T-helper 1 cell treated with Interleukin-12 subunit alpha and Interleukin-12 subunit beta and Interleukin-4 antibody, amounts not matched to agents 30 μg/mL and 1 μg/mL, for 36 hours (primary cell): Measurements from ENCODE around the gene CRLF3.

Experiments used
- H3K27ac Mint-ChIP-seq: one replicate; pipeline ENCODE4 v1.8.0; 2021; ENCODE audit warnings: mild to moderate bottlenecking, mixed read lengths
- H3K27me3 Mint-ChIP-seq: one replicate; pipeline ENCODE4 v1.8.0; 2021; ENCODE audit warnings: low read depth, mixed read lengths
- H3K36me3 Mint-ChIP-seq: one replicate; pipeline ENCODE4 v1.8.0; 2021; ENCODE audit warnings: low read depth, mixed read lengths
- H3K4me1 Mint-ChIP-seq: one replicate; pipeline ENCODE4 v1.8.0; 2021; ENCODE audit warnings: low read depth, mixed read lengths
- H3K4me3 Mint-ChIP-seq: one replicate; pipeline ENCODE4 v1.8.0; 2021; ENCODE audit warnings: mild to moderate bottlenecking, moderate library complexity, mixed read lengths
- H3K9me3 Mint-ChIP-seq: one replicate; pipeline ENCODE4 v1.8.0; 2021; ENCODE audit warnings: mixed read lengths

The CRLF3 gene

DNA sequence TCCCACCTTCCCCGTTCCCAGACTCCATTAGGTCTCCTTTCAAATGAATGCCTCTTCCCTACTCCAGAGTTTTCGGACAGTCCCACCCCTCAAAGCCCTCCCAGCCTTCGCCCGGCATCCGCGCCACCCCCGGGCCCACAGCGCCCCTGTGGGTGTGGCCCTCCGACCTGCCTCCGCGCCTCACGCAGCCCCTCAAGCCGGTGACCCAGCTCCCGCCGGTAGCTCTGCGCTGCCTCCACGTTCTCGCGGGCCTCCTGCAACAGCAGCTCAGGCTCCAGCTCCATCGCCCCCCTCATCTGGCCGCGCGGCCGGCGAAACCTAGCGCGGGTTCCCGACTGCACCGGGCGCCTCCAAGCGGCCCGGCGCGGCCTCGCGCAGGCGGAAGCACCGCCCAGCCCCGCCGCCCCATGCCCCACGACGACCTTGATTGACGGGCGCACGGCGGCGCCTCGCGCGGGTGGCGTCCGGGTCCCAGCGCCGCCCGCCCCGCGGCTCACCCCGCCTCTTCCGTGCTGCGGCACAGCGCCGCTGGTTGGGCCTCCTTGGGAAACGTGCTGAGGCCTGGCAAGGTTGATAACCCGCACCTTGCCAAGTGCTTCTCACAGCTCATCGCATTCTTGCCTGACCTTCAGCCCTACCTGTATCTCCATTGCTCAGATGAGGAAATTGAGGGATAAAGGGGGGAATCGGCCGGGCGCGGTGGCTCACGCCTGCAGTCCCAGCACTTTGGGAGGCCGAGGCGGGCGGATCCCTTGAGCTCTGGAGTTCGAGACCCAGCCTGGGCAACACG is at the start of gene CRLF3:
TSS of gene CRLF3 (minus strand) at position 337 of the 790 bp plus-strand sequence. CDS start at position 296, 41 bp downstream.
- Mint-ChIP-seq H3K36me3 (peaks cover 18% of the 10 kb centered on the region), H3K27me3 (no peaks in the 10 kb centered on the region), H3K9me3 (no peaks in the 10 kb centered on the region), H3K4me3 (peak within 1 kb of the TSS; percentile 98), H3K4me1 (peaks cover 37% of the 10 kb centered on the region), H3K27ac (peak within 1 kb of the TSS; percentile 93)

DNA sequence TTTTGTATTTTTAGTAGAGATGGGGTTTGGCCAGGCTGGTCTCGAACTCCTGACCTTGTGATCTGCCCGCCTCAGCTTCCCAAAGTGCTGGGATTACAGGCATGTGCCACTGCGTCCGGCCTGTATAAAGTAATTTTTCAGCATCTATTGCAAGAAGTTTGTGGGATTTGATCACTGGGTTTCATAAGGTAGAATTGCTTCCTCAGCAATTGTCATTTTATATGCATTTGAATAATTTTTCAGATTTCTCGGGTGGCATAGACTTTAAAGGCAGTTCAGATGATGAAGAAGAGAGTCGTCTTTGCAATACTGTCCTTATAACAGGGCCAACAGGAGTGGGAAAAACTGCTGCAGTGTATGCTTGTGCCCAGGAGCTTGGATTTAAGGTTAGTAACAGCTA is 44.5 kb upstream of the CRLF3 start:
- Mint-ChIP-seq H3K9me3 (no peaks in the 10 kb centered on the region), H3K4me1 (no peaks in the 10 kb centered on the region), H3K27ac (no peak overlapping the region), H3K27me3 (no peaks in the 10 kb centered on the region), H3K4me3 (no peak overlapping the region), H3K36me3 (peaks cover 30% of the 10 kb centered on the region)

DNA sequence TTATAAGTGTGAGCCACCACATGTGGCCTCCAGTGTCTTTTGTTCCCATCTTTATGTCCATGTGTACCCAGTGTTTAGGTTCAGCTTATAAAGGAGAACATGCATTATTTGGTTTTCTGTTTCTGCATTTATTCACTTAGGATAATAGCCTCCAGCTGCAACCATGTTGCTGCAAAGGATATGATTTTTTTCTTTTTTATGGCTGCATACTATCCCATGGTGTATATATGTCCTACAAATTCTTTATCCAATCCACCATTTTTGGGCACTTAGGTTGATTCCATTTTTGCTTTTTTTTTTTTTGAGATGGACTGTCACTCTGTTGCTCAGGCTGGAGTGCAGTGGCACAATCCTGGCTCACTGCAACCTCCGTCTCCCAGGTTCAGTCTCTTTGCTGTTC is 40.1 kb upstream of the CRLF3 start:
- Mint-ChIP-seq H3K4me1 (no peaks in the 10 kb centered on the region), H3K9me3 (no peaks in the 10 kb centered on the region), H3K36me3 (peaks cover 29% of the 10 kb centered on the region), H3K27ac (no peak overlapping the region), H3K27me3 (no peaks in the 10 kb centered on the region), H3K4me3 (no peak overlapping the region)

GRCh38 chr17:30858556-30859250 is 34.2 kb upstream of the CRLF3 start:
- Mint-ChIP-seq H3K4me1 (no peaks in the 10 kb centered on the region), H3K9me3 (no peaks in the 10 kb centered on the region), H3K4me3 (no peak overlapping the region), H3K36me3 (peaks cover 22% of the 10 kb centered on the region), H3K27me3 (no peaks in the 10 kb centered on the region), H3K27ac (no peak overlapping the region)

GRCh38 chr17:30854146-30854545 is 29.7 kb upstream of the CRLF3 start:
- Mint-ChIP-seq H3K9me3 (no peaks in the 10 kb centered on the region), H3K4me1 (no peaks in the 10 kb centered on the region), H3K4me3 (no peak overlapping the region), H3K36me3 (peaks cover 32% of the 10 kb centered on the region), H3K27me3 (no peaks in the 10 kb centered on the region), H3K27ac (no peak overlapping the region)

- Mint-ChIP-seq H3K4me3 (no peak overlapping the region), H3K36me3 (peaks cover 26% of the 10 kb centered on the region), H3K27me3 (no peaks in the 10 kb centered on the region), H3K4me1 (no peaks in the 10 kb centered on the region), H3K9me3 (no peaks in the 10 kb centered on the region), H3K27ac (no peak overlapping the region)
Measured at GRCh38 chr17:30848021-30848420, 23.5 kb upstream of the CRLF3 start.

GRCh38 chr17:30840771-30841170 is 16.3 kb upstream of the CRLF3 start:
- H3K9me3 Mint-ChIP-seq, result no peaks in the 10 kb centered on the region
- no peak overlapping the region for H3K27ac Mint-ChIP-seq
- peaks cover 24% of the 10 kb centered on the region for H3K36me3 Mint-ChIP-seq

DNA sequence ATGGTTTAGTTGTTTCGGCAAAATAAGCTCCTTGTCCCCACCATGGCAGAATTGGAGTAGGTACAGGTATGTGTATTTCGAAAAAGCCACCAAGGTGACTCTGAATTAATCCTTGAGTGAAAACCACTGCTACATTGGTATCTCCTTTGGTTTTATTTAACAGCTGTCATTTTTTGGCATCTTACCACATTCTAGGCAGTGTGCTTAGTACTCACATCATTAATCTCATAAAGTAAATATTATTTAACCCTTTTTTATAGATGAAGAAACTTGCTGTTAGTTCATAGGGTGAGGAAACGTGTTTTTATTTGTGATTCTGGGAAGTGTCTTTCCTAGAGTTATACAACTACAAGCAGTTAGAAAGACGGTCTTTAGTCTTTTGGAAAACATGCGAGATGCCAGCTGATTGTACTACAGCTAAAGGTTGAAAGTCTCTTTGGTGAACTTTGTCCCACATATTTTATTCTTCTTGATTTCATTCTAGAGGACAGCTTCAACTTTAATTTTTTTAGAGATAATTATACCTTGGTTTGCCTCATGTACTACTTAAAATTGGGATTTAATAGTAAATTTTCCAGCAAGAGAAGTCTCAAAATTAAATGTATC is 13.8 kb upstream of the CRLF3 start:
- H3K9me3 Mint-ChIP-seq, result no peaks in the 10 kb centered on the region
- H3K4me1 Mint-ChIP-seq, result peaks cover 13% of the 10 kb centered on the region
- no peak overlapping the region for H3K27ac Mint-ChIP-seq
- H3K4me3 Mint-ChIP-seq, result no peak overlapping the region
- H3K36me3 Mint-ChIP-seq, result peaks cover 30% of the 10 kb centered on the region
- H3K27me3 Mint-ChIP-seq, result no peaks in the 10 kb centered on the region

More at GRCh38 chr17:30840771-30841170, 16.3 kb upstream of the CRLF3 start:
- Mint-ChIP-seq H3K27me3 (no peaks in the 10 kb centered on the region), H3K4me1 (peaks cover 1% of the 10 kb centered on the region), H3K4me3 (no peak overlapping the region)

- Mint-ChIP-seq H3K27ac (peak overlapping the region; percentile 91), H3K9me3 (no peaks in the 10 kb centered on the region), H3K36me3 (peaks cover 14% of the 10 kb centered on the region), H3K4me1 (peaks cover 31% of the 10 kb centered on the region), H3K4me3 (peak overlapping the region; percentile 96), H3K27me3 (no peaks in the 10 kb centered on the region)
Measured at GRCh38 chr17:30832438-30833124, 8.1 kb upstream of the CRLF3 start.

DNA sequence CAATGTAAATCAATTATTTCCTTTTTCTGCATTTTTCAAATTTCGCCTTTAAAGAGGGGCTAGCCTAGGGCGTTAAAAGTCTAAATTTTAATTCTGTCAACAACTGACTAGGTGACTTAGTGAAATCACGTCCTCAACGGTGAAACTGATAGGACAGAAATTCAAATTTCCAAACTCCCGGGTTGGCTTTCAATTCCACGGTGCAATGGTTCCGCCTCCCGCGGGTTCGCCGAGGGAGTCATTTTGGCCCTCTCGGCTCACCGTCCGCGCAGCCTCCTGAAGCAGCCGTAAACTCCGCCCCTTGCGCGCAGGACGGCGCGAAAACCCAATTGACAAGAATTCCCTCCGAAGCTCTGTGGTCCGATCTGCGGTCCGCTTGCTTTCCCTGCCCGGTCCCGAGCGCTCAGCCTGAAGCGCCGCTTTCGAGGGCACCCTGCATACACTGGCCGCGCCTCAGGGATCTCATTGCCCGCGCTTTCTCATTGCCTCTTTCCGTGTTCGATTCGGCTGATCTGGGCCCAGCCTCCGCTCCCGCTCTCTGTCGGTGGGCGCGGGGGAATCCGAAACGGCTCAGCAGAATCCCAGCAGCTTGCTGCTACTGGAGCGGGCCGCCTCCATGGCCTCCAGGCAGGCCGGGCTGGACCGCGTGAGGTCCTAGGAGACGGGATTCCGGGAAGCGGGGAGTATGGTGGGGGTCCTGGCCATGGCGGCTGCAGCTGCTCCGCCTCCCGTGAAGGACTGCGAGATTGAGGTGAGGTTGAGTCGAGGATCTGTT is 7.4 kb upstream of the CRLF3 start, which contains the start of gene ATAD5:
TSS of gene ATAD5 (plus strand) at position 304 of the 775 bp plus-strand sequence. CDS start at position 686, 382 bp downstream.
- Mint-ChIP-seq H3K4me3 (peak within 1 kb of the TSS; percentile 96), H3K4me1 (peaks cover 30% of the 10 kb centered on the region), H3K36me3 (peaks cover 13% of the 10 kb centered on the region), H3K27me3 (no peaks in the 10 kb centered on the region), H3K9me3 (no peaks in the 10 kb centered on the region), H3K27ac (peak within 1 kb of the TSS; percentile 91)

DNA sequence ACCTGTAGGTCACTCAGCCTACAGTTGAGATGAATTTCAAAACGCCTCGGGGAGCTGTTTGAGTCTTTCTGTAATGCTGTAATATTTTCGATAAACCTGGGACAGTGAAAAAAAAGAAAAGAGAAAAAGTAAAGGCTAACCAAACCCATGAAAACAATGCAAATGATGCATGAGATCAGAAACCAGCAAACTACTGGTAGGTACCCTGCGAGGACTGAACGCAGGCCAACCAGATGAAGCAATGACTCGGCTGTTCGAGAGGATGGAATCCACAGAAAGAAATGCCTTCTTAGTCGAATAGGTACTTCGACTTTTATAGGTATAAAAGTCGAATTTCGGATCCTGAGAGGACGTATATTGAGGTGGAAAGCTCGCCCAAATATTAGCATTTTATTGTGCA is 6.8 kb upstream of the CRLF3 start:
- H3K36me3 Mint-ChIP-seq, result peaks cover 11% of the 10 kb centered on the region
- H3K27ac Mint-ChIP-seq, result peak overlapping the region; percentile 91
- H3K9me3 Mint-ChIP-seq, result no peaks in the 10 kb centered on the region
- H3K4me1 Mint-ChIP-seq, result peaks cover 30% of the 10 kb centered on the region
- H3K4me3 Mint-ChIP-seq, result peak overlapping the region; percentile 96
- H3K27me3 Mint-ChIP-seq, result no peaks in the 10 kb centered on the region

GRCh38 chr17:30829022-30829421 is 4.5 kb upstream of the CRLF3 start:
- Mint-ChIP-seq H3K27ac (no peak overlapping the region), H3K36me3 (peaks cover 1% of the 10 kb centered on the region), H3K9me3 (no peaks in the 10 kb centered on the region), H3K4me3 (no peak overlapping the region), H3K27me3 (no peaks in the 10 kb centered on the region), H3K4me1 (peaks cover 22% of the 10 kb centered on the region)

GRCh38 chr17:30827082-30827481 is 2.6 kb upstream of the CRLF3 start:
- Mint-ChIP-seq H3K4me1 (peaks cover 24% of the 10 kb centered on the region), H3K27ac (no peak overlapping the region), H3K36me3 (peaks cover 9% of the 10 kb centered on the region), H3K4me3 (no peak overlapping the region), H3K9me3 (no peaks in the 10 kb centered on the region), H3K27me3 (no peaks in the 10 kb centered on the region)

GRCh38 chr17:30824002-30824355 is 513 bp downstream of the CRLF3 start:
- H3K27ac Mint-ChIP-seq, result peak overlapping the region; percentile 93
- peaks cover 19% of the 10 kb centered on the region for H3K36me3 Mint-ChIP-seq
- peak overlapping the region; percentile 98 for H3K4me3 Mint-ChIP-seq
- H3K27me3 Mint-ChIP-seq, result no peaks in the 10 kb centered on the region
- H3K9me3 Mint-ChIP-seq, result no peaks in the 10 kb centered on the region
- H3K4me1 Mint-ChIP-seq, result peaks cover 42% of the 10 kb centered on the region
